ENCODE data around the gene CST3. TPM values are rescaled to one million over a fixed set of nuclear protein-coding genes. Genes with fewer than 3 reads are reported as not detected.

The CST3 gene
- total RNA-seq, 1 experiment from 2014 or later, result 262 TPM

- ChIA-PET POLR2A (ENCODE audit: unreplicated experiment) (no interaction called here), CTCF (no interaction called here)
- H3K79me2 ChIP-seq (ENCODE audit: low read depth), result no peaks in the 10 kb centered on the region
- H3K9me3 ChIP-seq (ENCODE audit: insufficient read depth, low read depth), result no peaks in the 10 kb centered on the region
- intact Hi-C loops (cut with micrococcal nuclease; ENCODE audit: unreplicated experiment), result no loop called here
- no peak overlapping the region for H3K4me2 ChIP-seq
- H3K4me3 ChIP-seq, result no peak overlapping the region
- no peaks in the 10 kb centered on the region for H3K4me1 ChIP-seq (replicated peaks; ENCODE audit: insufficient read depth)
- BruUV-seq (replicated peaks), result no TSS peak
- H3K27me3 ChIP-seq (ENCODE audit: insufficient read depth, low read depth), result no peaks in the 10 kb centered on the region
- no peak for DNase-seq
- no peaks in the 10 kb centered on the region for H3F3A ChIP-seq (ENCODE audit: insufficient read depth, low read depth)
- no peaks in the 10 kb centered on the region for H3K36me3 ChIP-seq (ENCODE audit: low read depth)
- no peak overlapping the region for H3K27ac ChIP-seq
- H4K20me1 ChIP-seq (ENCODE audit: insufficient read depth), result no peaks in the 10 kb centered on the region
- H2AFZ ChIP-seq, result no peak overlapping the region
- H3K9me2 ChIP-seq (ENCODE audit: insufficient read depth), result 0 out of 2 replicates have a peak, but pooled peaks cover 3% of the 10 kb centered on the region
- TF ChIP-seq EZH2 (IDR thresholded peaks at IDR 0.05; ENCODE audit: low read depth) (no peak), CTCF (conservative IDR thresholded peaks at IDR 0.05) (no peak)
Observed at GRCh38 chr20:23655491-23656211, 17.9 kb upstream of the CST3 start.

DNA sequence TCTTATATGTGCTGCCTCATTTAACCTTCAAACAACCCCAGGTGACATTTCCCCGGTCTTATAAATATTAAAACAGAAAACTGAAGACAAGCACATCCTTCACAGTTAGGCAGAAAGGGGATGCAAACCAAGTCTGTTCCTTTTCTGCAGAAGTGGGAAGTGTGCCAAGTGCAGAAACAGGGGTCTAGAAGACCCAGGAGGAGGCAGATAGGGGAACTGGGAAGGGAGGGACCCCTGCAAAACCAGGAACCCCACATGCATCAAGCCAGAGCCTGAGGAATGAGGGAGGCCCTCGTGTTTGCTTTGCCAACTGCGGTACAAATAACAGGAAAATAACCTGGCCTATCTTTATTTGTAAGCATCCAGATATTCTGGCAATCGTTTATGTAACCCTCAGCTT, 17.0 kb upstream of the CST3 start:
- Histone ChIP-seq H3K27ac (no peak overlapping the region), H3K4me2 (no peak overlapping the region), H3K9me2 (ENCODE audit: insufficient read depth) (no peaks in the 10 kb centered on the region), H3K36me3 (ENCODE audit: low read depth) (no peaks in the 10 kb centered on the region), H3K4me3 (no peak overlapping the region), H4K20me1 (ENCODE audit: insufficient read depth) (no peaks in the 10 kb centered on the region), H3K9me3 (ENCODE audit: insufficient read depth, low read depth) (no peaks in the 10 kb centered on the region), H3K27me3 (ENCODE audit: insufficient read depth, low read depth) (no peaks in the 10 kb centered on the region), H3F3A (ENCODE audit: insufficient read depth, low read depth) (no peaks in the 10 kb centered on the region), H2AFZ (no peak overlapping the region), H3K79me2 (ENCODE audit: low read depth) (no peaks in the 10 kb centered on the region), H3K4me1 (replicated peaks; ENCODE audit: insufficient read depth) (no peaks in the 10 kb centered on the region)
- intact Hi-C loops (cut with micrococcal nuclease; ENCODE audit: unreplicated experiment), result no loop called here
- no TSS peak for BruUV-seq (replicated peaks)
- no peak for DNase-seq
- POLR2A ChIA-PET (ENCODE audit: unreplicated experiment), result no interaction called here
- CTCF ChIA-PET, result no interaction called here
- TF ChIP-seq EZH2 (IDR thresholded peaks at IDR 0.05; ENCODE audit: low read depth) (no peak), CTCF (conservative IDR thresholded peaks at IDR 0.05) (no peak)

DNA sequence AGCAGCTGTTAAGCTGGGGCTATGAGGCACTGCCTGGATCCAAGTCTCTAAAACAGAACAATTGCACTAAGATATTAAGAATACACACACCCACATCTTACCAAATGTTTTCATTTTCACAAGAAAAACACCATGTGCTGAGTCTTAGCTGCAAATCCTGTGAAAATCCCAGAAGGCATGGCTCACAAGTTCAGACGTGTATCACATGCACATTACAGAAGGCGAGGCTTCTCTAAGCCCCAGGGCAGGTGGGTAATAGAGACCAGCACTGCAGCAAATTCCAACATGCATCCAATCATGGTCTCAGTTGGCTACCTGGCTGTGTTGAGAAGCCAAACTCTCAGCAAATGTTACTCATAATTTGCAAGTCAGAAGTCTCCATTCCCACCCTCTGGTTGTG, 16.2 kb upstream of the CST3 start:
- Histone ChIP-seq H3K4me3 (no peak overlapping the region), H3K4me1 (replicated peaks; ENCODE audit: insufficient read depth) (no peaks in the 10 kb centered on the region), H3K9me3 (ENCODE audit: insufficient read depth, low read depth) (no peaks in the 10 kb centered on the region), H3K36me3 (ENCODE audit: low read depth) (no peaks in the 10 kb centered on the region), H3K79me2 (ENCODE audit: low read depth) (no peaks in the 10 kb centered on the region), H3K27me3 (ENCODE audit: insufficient read depth, low read depth) (no peaks in the 10 kb centered on the region), H3K27ac (no peak overlapping the region), H3K9me2 (ENCODE audit: insufficient read depth) (no peaks in the 10 kb centered on the region), H4K20me1 (ENCODE audit: insufficient read depth) (no peaks in the 10 kb centered on the region), H2AFZ (no peak overlapping the region), H3K4me2 (no peak overlapping the region), H3F3A (ENCODE audit: insufficient read depth, low read depth) (no peaks in the 10 kb centered on the region)
- no peak for TF ChIP-seq CTCF (conservative IDR thresholded peaks at IDR 0.05)
- TF ChIP-seq EZH2 (IDR thresholded peaks at IDR 0.05; ENCODE audit: low read depth), result no peak
- intact Hi-C loops (cut with micrococcal nuclease; ENCODE audit: unreplicated experiment), result no loop called here
- BruUV-seq (replicated peaks), result no TSS peak
- ChIA-PET CTCF (no interaction called here), POLR2A (ENCODE audit: unreplicated experiment) (no interaction called here)
- DNase-seq, result no peak
